Suprapubic skin (tissue), 3 donors: ENCODE results near the gene HIVEP2.

ENCODE experiments used
- POLR2A ChIP-seq, 2 donors: fragments of 450-650 bp; IDR thresholded peaks; one replicate each; pipeline ENCODE4 v1.6.1; 2017; ENCODE audit warnings: antibody characterized with exemption in 2 of 2, mild to moderate bottlenecking in 2 of 2, moderate library complexity in 2 of 2
- TF ChIP-seq, protein P1 (sequence below), 2 donors: fragments of 200-600 bp in 1 of 2; fragments of 450-650 bp in 1 of 2; sonication (generic) in 1 of 2; IDR thresholded peaks; one replicate each; pipeline ENCODE4 v1.5.1; 2016 to 2019; ENCODE audit warnings: antibody characterized with exemption in 2 of 2, mild to moderate bottlenecking in 1 of 2, moderate library complexity in 1 of 2

DNA sequence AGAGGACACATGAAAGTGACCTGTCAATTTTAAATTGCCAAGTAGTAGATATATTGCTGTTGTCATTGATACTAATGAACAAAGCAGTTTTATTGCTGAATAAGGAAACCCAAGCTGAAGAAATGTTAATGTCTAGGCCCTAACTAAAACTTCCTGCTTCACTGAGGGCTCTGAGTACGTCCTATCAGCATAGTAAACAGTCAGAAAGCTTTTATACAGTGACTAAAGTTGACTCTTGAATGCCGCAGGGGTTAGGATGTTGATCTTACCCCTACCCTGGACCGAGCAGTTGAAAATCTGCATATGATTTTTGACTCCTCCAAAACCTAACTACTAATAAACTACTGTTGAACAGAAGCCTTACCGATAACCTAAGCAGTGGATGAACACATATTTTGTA, 149.0 kb downstream of the HIVEP2 start:
- TF ChIP-seq, protein P1, sequence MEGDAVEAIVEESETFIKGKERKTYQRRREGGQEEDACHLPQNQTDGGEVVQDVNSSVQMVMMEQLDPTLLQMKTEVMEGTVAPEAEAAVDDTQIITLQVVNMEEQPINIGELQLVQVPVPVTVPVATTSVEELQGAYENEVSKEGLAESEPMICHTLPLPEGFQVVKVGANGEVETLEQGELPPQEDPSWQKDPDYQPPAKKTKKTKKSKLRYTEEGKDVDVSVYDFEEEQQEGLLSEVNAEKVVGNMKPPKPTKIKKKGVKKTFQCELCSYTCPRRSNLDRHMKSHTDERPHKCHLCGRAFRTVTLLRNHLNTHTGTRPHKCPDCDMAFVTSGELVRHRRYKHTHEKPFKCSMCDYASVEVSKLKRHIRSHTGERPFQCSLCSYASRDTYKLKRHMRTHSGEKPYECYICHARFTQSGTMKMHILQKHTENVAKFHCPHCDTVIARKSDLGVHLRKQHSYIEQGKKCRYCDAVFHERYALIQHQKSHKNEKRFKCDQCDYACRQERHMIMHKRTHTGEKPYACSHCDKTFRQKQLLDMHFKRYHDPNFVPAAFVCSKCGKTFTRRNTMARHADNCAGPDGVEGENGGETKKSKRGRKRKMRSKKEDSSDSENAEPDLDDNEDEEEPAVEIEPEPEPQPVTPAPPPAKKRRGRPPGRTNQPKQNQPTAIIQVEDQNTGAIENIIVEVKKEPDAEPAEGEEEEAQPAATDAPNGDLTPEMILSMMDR (IDR thresholded peaks at IDR 0.05): no peak
- no peak for TF ChIP-seq POLR2A (IDR thresholded peaks at IDR 0.05)
